CD4-positive, alpha-beta T cell treated with Interleukin-4 for 4 hours (primary cell): ENCODE results near the gene FCGBP.
A peak's percentile ranks its signal among the peaks of the same experiment; 100 is the strongest.
"Not testable (repeated sequence)": the region's sequence is repeated elsewhere in the genome, so short reads cannot be mapped to it uniquely, and the experiment has no call there.

ENCODE experiments used
- DNase-seq: peaks from one replicate; pipeline ENCODE4 v3.0.0-alpha.2; 2020

Gene FCGBP

GRCh38 chr19:39916236-39916635 lies 18.2 kb downstream of the FCGBP start:
- DNase-seq: no peak

GRCh38 chr19:39915848-39916215 lies 18.6 kb downstream of the FCGBP start:
- no peak for DNase-seq

GRCh38 chr19:39915101-39915847 lies 19.2 kb downstream of the FCGBP start:
- no peak for DNase-seq

GRCh38 chr19:39913682-39914333 lies 20.6 kb downstream of the FCGBP start:
- DNase-seq: no peak

GRCh38 chr19:39908803-39909202 lies 25.6 kb downstream of the FCGBP start:
- no peak for DNase-seq

GRCh38 chr19:39906820-39907611 lies 27.4 kb downstream of the FCGBP start:
- no peak for DNase-seq

- no peak for DNase-seq
Observed at GRCh38 chr19:39906283-39906682, 28.2 kb downstream of the FCGBP start.

GRCh38 chr19:39903486-39904091 lies 30.8 kb downstream of the FCGBP start:
- not testable (repeated sequence) for DNase-seq

GRCh38 chr19:39902326-39902725 lies 32.1 kb downstream of the FCGBP start:
- not testable (repeated sequence) for DNase-seq

GRCh38 chr19:39901681-39902080 lies 32.8 kb downstream of the FCGBP start:
- DNase-seq: not testable (repeated sequence)

- not testable (repeated sequence) for DNase-seq
Observed at GRCh38 chr19:39898858-39899257, 35.6 kb downstream of the FCGBP start.

GRCh38 chr19:39897511-39898245 lies 36.8 kb downstream of the FCGBP start:
- DNase-seq: not testable (repeated sequence)

GRCh38 chr19:39895096-39895495 lies 39.3 kb downstream of the FCGBP start:
- not testable (repeated sequence) for DNase-seq

GRCh38 chr19:39894236-39894606 lies 40.2 kb downstream of the FCGBP start:
- DNase-seq: not testable (repeated sequence)

- DNase-seq: peak; percentile 29
Observed at GRCh38 chr19:39893366-39894235, 40.8 kb downstream of the FCGBP start.

- not testable (repeated sequence) for DNase-seq
Observed at GRCh38 chr19:39892506-39892902, 41.9 kb downstream of the FCGBP start.

- DNase-seq: not testable (repeated sequence)
Observed at GRCh38 chr19:39891660-39892505, 42.6 kb downstream of the FCGBP start.

- no peak for DNase-seq
Observed at GRCh38 chr19:39890755-39891551, 43.5 kb downstream of the FCGBP start.
